Measurements from ENCODE around the gene PXN. TPM values are rescaled to one million over a fixed set of nuclear protein-coding genes. Genes with fewer than 3 reads are reported as not detected.
"Not testable (repeated sequence)": the region's sequence is repeated elsewhere in the genome, so short reads cannot be mapped to it uniquely, and the experiment has no call there.

The PXN gene
- total and polyA plus RNA-seq, 7 donors, result 64.7 to 166 (median 96.2) TPM

GRCh38 chr12:120254809-120255208, 10.7 kb downstream of the PXN start:
- Histone ChIP-seq H3K4me1 (peaks cover 76% of the 10 kb centered on the region), H3K4me3 (no peak overlapping the region), H3K36me3 (ENCODE audit: insufficient read depth in 1 of 2, low read depth in 1 of 2) (peaks cover 3 to 29% of the 10 kb centered on the region in 2 donors), H3K27ac (peak overlapping the region; percentile 60), H3K9me3 (no peaks in the 10 kb centered on the region), H3K27me3 (ENCODE audit: insufficient read depth in 3 of 3, low read length in 2 of 3) (no peaks in the 10 kb centered on the region)
- intact Hi-C loops (cut with DNase I), result no loop called here
- DNase-seq (no peak), ATAC-seq (no peak)
- WGBS, 3 donors, result 72 to 79% (median 78%) methylated on average over 7 of the region's 7 CpGs
- TF ChIP-seq CTCF (IDR thresholded peaks at IDR 0.05), result no peak

- H3K36me3 ChIP-seq (ENCODE audit: insufficient read depth in 1 of 2, low read depth in 1 of 2), result peaks cover 3 to 29% of the 10 kb centered on the region in 2 donors
- ATAC-seq; H3K27me3 ChIP-seq (ENCODE audit: insufficient read depth in 3 of 3, low read length in 2 of 3): not testable (repeated sequence)
These were observed 12.2 kb downstream of the PXN start for GRCh38 chr12:120253313-120253712.

GRCh38 chr12:120252071-120252906, 13.2 kb downstream of the PXN start:
- peaks cover 73% of the 10 kb centered on the region for H3K4me1 ChIP-seq
- intact Hi-C loops (cut with DNase I), result no loop called here
- H3K9me3 ChIP-seq, result no peaks in the 10 kb centered on the region
- no peak for TF ChIP-seq CTCF (IDR thresholded peaks at IDR 0.05)
- DNase-seq, result no peak
- 82 to 87% (median 87%) methylated on average over 12 of the region's 12 CpGs for WGBS, 3 donors
- no peak for ATAC-seq
- peaks cover 3 to 29% of the 10 kb centered on the region in 2 donors for H3K36me3 ChIP-seq (ENCODE audit: insufficient read depth in 1 of 2, low read depth in 1 of 2)
- no peaks in the 10 kb centered on the region for H3K27me3 ChIP-seq (ENCODE audit: insufficient read depth in 3 of 3, low read length in 2 of 3)
- H3K4me3 ChIP-seq, result no peak overlapping the region
- H3K27ac ChIP-seq, result peak overlapping the region; percentile 75

More at GRCh38 chr12:120253313-120253712, 12.2 kb downstream of the PXN start:
- 75 to 84% (median 75%) methylated on average over 6 of the region's 6 CpGs for WGBS, 3 donors
- peaks cover 75% of the 10 kb centered on the region for H3K4me1 ChIP-seq
- intact Hi-C loops (cut with DNase I); H3K4me3 ChIP-seq; H3K9me3 ChIP-seq: not testable (repeated sequence)
- peak overlapping the region; percentile 60 for H3K27ac ChIP-seq
- DNase-seq, result peak; percentile 24 to 50

- WGBS, 3 donors, result 74 to 87% (median 79%) methylated on average over 12 of the region's 12 CpGs
- H3K27me3 ChIP-seq (ENCODE audit: insufficient read depth in 3 of 3, low read length in 2 of 3); DNase-seq; H3K9me3 ChIP-seq; H3K4me3 ChIP-seq; ATAC-seq; intact Hi-C loops (cut with DNase I): not testable (repeated sequence)
- H3K4me1 ChIP-seq, result peaks cover 73% of the 10 kb centered on the region
- H3K36me3 ChIP-seq (ENCODE audit: insufficient read depth in 1 of 2, low read depth in 1 of 2), result peaks cover 3 to 29% of the 10 kb centered on the region in 2 donors
- peak overlapping the region; percentile 75 for H3K27ac ChIP-seq
These were observed 14.0 kb downstream of the PXN start for GRCh38 chr12:120251364-120252070.

GRCh38 chr12:120249875-120250795, 15.4 kb downstream of the PXN start:
- intact Hi-C loops (cut with DNase I), result no loop called here

More at GRCh38 chr12:120249875-120250795, 15.4 kb downstream of the PXN start:
- DNase-seq (peak; percentile 88 to 92), ATAC-seq (peak; percentile 33 to 66 (median 52))
- WGBS, 3 donors, result 31 to 38% (median 31%) methylated on average over 8 of the region's 8 CpGs
- Histone ChIP-seq H3K27me3 (ENCODE audit: insufficient read depth in 3 of 3, low read length in 2 of 3) (no peaks in the 10 kb centered on the region), H3K4me3 (peak overlapping the region; percentile 49), H3K4me1 (peaks cover 78% of the 10 kb centered on the region), H3K9me3 (no peaks in the 10 kb centered on the region), H3K36me3 (ENCODE audit: insufficient read depth in 1 of 2, low read depth in 1 of 2) (peaks cover 1 to 18% of the 10 kb centered on the region in 2 donors), H3K27ac (peak overlapping the region; percentile 75)
- TF ChIP-seq CTCF (IDR thresholded peaks at IDR 0.05), result no peak

Data from psoas muscle (tissue), 8 donors.